Measurements from ENCODE around the gene CNIH3. TPM values are rescaled to one million over a fixed set of nuclear protein-coding genes. Genes with fewer than 3 reads are reported as not detected.

The CNIH3 gene
- total RNA-seq, 4 donors from 2014 or later, result 1.9 to 4.0 (median 3.4) TPM

GRCh38 chr1:224632921-224633321 is 16.8 kb downstream of the CNIH3 start:
- ATAC-seq (ENCODE audit: low FRiP score), result no peak
- DNase-seq (ENCODE audit: low spot score), result no peak
- TF ChIP-seq CTCF (IDR thresholded peaks at IDR 0.05), result no peak

GRCh38 chr1:224635356-224635755 is 19.2 kb downstream of the CNIH3 start:
- DNase-seq (ENCODE audit: low spot score) (no peak), ATAC-seq (ENCODE audit: low FRiP score) (no peak)
- no peak for TF ChIP-seq CTCF (IDR thresholded peaks at IDR 0.05)

GRCh38 chr1:224637515-224637914 is 21.4 kb downstream of the CNIH3 start:
- DNase-seq (ENCODE audit: low spot score) (no peak), ATAC-seq (ENCODE audit: low FRiP score) (no peak)
- no peak for TF ChIP-seq CTCF (IDR thresholded peaks at IDR 0.05)

GRCh38 chr1:224637936-224638335 is 21.8 kb downstream of the CNIH3 start:
- ATAC-seq (ENCODE audit: low FRiP score) (no peak), DNase-seq (ENCODE audit: low spot score) (no peak)
- no peak for TF ChIP-seq CTCF (IDR thresholded peaks at IDR 0.05)

- ATAC-seq (ENCODE audit: low FRiP score) (no peak), DNase-seq (ENCODE audit: low spot score) (no peak)
- TF ChIP-seq CTCF (IDR thresholded peaks at IDR 0.05), result no peak
Measured at GRCh38 chr1:224639426-224639975, 23.4 kb downstream of the CNIH3 start.

DNA sequence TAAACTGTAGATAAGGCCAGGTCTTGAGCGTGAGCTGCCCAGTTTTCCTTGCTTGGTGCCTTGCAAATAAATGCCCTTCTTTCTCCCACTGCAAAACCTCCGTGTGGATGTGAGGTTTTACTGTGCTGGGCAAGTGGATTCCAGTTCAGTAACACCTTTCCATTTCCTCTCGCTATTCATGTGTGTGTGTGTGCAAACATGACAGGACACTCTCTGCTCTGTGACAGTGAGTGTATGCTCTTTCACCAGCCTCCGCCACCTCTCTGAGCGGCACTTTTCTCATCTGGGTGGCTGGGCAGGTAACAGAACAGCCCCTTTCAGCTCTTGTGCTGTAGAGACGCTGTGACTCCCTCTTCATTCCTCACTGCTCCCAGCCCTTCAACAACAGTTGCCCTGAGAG is 23.9 kb downstream of the CNIH3 start:
- DNase-seq (ENCODE audit: low spot score) (no peak), ATAC-seq (ENCODE audit: low FRiP score) (no peak)
- no peak for TF ChIP-seq CTCF (IDR thresholded peaks at IDR 0.05)

- no peak for TF ChIP-seq CTCF (IDR thresholded peaks at IDR 0.05)
- ATAC-seq (ENCODE audit: low FRiP score), result no peak
- DNase-seq (ENCODE audit: low spot score), result no peak
Measured at GRCh38 chr1:224640587-224640986, 24.5 kb downstream of the CNIH3 start.

Data from omental fat pad (tissue), 4 donors.